Measurements from ENCODE around the gene FKBP5.

- TF ChIP-seq CTCF (IDR thresholded peaks at IDR 0.05) (no peak), EP300 (IDR thresholded peaks at IDR 0.05) (no peak), POLR2AphosphoS5 (IDR thresholded peaks at IDR 0.05) (no peak)
Measured at GRCh38 chr6:35566794-35567193, 121.9 kb downstream of the FKBP5 start.

Data from gastroesophageal sphincter (tissue), 3 donors.